H1 (cell line): ENCODE results near the gene RAB1A. TPM values are rescaled to one million over a fixed set of nuclear protein-coding genes. Genes with fewer than 3 reads are reported as not detected.
A peak's percentile ranks its signal among the peaks of the same experiment; 100 is the strongest.

Experiments
- ATF2 ChIP-seq: IDR thresholded peaks from 2 replicates; pipeline ENCODE4 v1.6.1; 2012; ENCODE audit warnings: low read length, inconsistent platforms
- HDAC6 ChIP-seq: IDR thresholded peaks from one replicate; pipeline ENCODE4 v1.7.1; 2012; ENCODE audit warnings: low read depth, mild to moderate bottlenecking, inconsistent platforms, low read length, moderate library complexity
- KDM5A ChIP-seq: fragments of 200-600 bp; IDR thresholded peaks from 2 replicates; pipeline ENCODE4 v1.7.1; 2012; ENCODE audit warnings: mild to moderate bottlenecking, low read length, inconsistent platforms, mixed read lengths
- RNF2 ChIP-seq: fragments of 200-900, 300-1000 bp; sonication (generic); IDR thresholded peaks from 2 replicates; pipeline ENCODE4 v1.7.1; 2016; ENCODE audit warnings: borderline replicate concordance, low read depth, mild to moderate bottlenecking, antibody characterized with exemption, low read length; ENCODE audit not compliant: poor library complexity, severe bottlenecking; ENCODE audit errors: missing control alignments
- SIN3A ChIP-seq, 2 experiments: IDR thresholded peaks in 1 of 2; conservative IDR thresholded peaks in 1 of 2; 2 replicates each; pipeline ENCODE4 v1.6.1; 2011 to 2012; ENCODE audit warnings: low read length in 2 of 2, improper control_type of control experiment in 1 of 2, low read depth in 1 of 2, mild to moderate bottlenecking in 1 of 2
- polyA plus RNA-seq, 7 experiments: library from polyadenylated mRNA; depleted of rRNA in 3 of 7; stranded (reverse) in 5 of 7; unstranded in 2 of 7; fragments of >200 nt in 5 of 7; fragments of 200-250 nt in 2 of 7; gene quantifications; 1 replicate in 5 of 7; 2 replicates in 1 of 7; 4 replicates in 1 of 7; pipeline versions ENCODE4 v1.2.1 to v1.2.3, GENCODE V29; 2011 to 2013; ENCODE audit warnings: missing spikeins in 2 of 7, mixed read lengths in 2 of 7
- total RNA-seq: library from RNA; stranded (reverse); fragmentation: NEBNext Ultra II Directional; extraction: Animal tissue kit (Norgen Biotek cat#: 25700); gene quantifications from 2 replicates; pipeline ENCODE4 v1.2.1, GENCODE V29; 2021

The RAB1A gene
- total and polyA plus RNA-seq, 2 of the 8 experiments (the other 6 are each of a cell fraction or from before 2014, with no cell fraction given) = 77.9 to 120 TPM

GRCh38 chr2:65129826-65130663 is at the start of gene RAB1A (continued):
- TF ChIP-seq ATF2 = peak; percentile 94
- TF ChIP-seq RNF2 = no peak
- TF ChIP-seq SIN3A (conservative IDR thresholded peaks at IDR 0.05 in 1 of 2, IDR thresholded peaks at IDR 0.05 in 1 of 2; ENCODE audit: low read depth in 1 of 2, low read length in 2 of 2) = peak; percentile 58 to 74; a peak in 3 of 4 replicates
- no peak for TF ChIP-seq KDM5A
- no peak for TF ChIP-seq HDAC6
